Fibroblast of lung (primary cell): ENCODE measurements around the gene JAKMIP3.

ENCODE experiments used
- CTCF ChIP-seq, 2 donors: IDR thresholded peaks in 1 of 2; conservative IDR thresholded peaks in 1 of 2; 1 replicate in 1 of 2; 2 replicates in 1 of 2; pipeline ENCODE4 v1.5.1; 2011 to 2012; ENCODE audit warnings: low read length in 2 of 2, control low read depth in 1 of 2, inconsistent platforms in 1 of 2, low read depth in 1 of 2, mild to moderate bottlenecking in 1 of 2
- EZH2 ChIP-seq: IDR thresholded peaks from 2 replicates; pipeline ENCODE4 v1.5.1; 2012; ENCODE audit warnings: low read length, control low read depth, mild to moderate bottlenecking; ENCODE audit errors: missing control alignments

DNA sequence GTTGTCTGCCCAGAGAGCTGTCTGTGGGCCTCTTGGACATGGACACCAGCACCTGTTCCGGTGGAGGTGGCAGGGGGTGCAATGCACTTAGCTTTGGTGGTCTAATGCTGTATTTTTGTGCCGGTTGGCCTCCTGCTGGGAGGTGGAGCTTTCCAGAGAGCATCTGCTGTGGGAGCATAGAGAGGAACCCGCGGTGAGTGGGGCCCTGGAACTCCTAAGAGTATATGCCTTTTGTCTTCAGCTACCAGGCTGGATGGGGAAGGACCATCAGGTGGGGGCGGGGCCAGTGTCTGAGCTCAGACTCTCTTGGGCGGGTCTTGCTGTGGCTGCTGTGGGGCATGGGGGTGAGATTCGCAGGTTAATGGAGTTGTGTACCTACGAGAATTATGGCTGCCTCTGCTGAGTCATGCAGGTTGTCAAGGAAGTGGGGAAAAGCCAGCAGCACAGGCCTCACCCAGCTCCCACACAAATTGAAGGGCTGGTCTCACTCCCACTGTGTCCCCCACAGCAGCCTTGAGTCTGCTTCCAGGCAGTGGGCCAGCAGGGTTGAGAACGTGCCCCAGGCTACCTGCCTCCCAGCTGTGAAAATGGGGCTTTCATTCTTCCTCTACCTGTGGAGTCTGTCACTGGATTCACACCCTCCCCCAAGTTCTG, 29.0 kb downstream of the JAKMIP3 start:
- TF ChIP-seq CTCF (conservative IDR thresholded peaks at IDR 0.05 in 1 of 2, IDR thresholded peaks at IDR 0.05 in 1 of 2; ENCODE audit: low read depth in 1 of 2, low read length in 2 of 2) (no peak), EZH2 (no peak)
